Measurements from ENCODE around the gene PLXNA2. TPM values are rescaled to one million over a fixed set of nuclear protein-coding genes. Genes with fewer than 3 reads are reported as not detected.

PLXNA2 gene
- total and polyA plus RNA-seq, 2 of the 13 experiments (the other 11 are each of a cell fraction or from before 2014, with no cell fraction given), result 1.1 to 2.1 TPM

DNA sequence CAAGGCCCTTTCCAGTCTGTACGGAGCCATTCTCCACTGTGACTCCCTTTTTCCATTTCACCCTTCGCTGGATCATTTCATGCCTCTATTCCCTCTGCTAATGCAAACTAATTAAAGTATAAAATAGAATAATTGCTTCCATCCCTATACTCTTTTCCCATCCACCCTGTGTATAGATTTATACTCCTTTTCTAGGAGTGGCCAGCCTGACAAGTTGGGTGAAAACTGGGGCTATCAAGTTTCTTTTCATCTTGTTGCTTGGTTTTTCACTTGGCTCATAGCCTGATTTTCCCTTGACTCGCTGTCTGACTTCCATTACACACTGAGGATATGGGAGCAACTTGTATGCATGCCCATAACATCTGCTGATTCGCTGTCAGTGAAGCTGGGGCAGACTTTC lies 107.0 kb downstream of the PLXNA2 start:
- ATAC-seq, result no peak
- H3K36me3 ChIP-seq (replicated peaks in 1 of 2; ENCODE audit: control insufficient read depth in 1 of 2, insufficient read depth in 2 of 2, low read length in 2 of 2), result peaks cover 0 to 1% of the 10 kb centered on the region in 2 experiments; a peak in 1 of 5 replicates
- H3K4me1 ChIP-seq (ENCODE audit: insufficient read depth, low read length), result peaks cover 22% of the 10 kb centered on the region
- no peaks in the 10 kb centered on the region for H4K20me1 ChIP-seq (ENCODE audit: insufficient read depth, low read length)
- ChIA-PET POLR2A (no interaction called here), CTCF (ENCODE audit: low intra/inter-chr PET ratio, low total read pairs) (no interaction called here)
- no peak overlapping the region for H3K27ac ChIP-seq (ENCODE audit: extremely low read length, insufficient read depth, low read length)
- H3K4me2 ChIP-seq (ENCODE audit: low read depth, low read length), result no peak overlapping the region
- WGBS (ENCODE audit: low lambda C conversion rate), result 72% methylated on average over 4 of the region's 4 CpGs
- FAIRE-seq, result no peak
- intact Hi-C loops (cut with micrococcal nuclease; ENCODE audit: unreplicated experiment), result no loop called here
- TF ChIP-seq, protein P1, sequence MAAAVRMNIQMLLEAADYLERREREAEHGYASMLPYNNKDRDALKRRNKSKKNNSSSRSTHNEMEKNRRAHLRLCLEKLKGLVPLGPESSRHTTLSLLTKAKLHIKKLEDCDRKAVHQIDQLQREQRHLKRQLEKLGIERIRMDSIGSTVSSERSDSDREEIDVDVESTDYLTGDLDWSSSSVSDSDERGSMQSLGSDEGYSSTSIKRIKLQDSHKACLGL (CRISPR knock-in tag; IDR thresholded peaks at IDR 0.05), result no peak
- no peak for TF ChIP-seq MYC (CRISPR knock-in tag; IDR thresholded peaks at IDR 0.05; ENCODE audit: borderline replicate concordance)
- no peak for TF ChIP-seq ZNF354B (CRISPR knock-in tag; IDR thresholded peaks at IDR 0.05)
- no peak for TF ChIP-seq SMC3 (IDR thresholded peaks at IDR 0.05; ENCODE audit: low read length)
- no peak for TF ChIP-seq RFXANK (CRISPR knock-in tag; IDR thresholded peaks at IDR 0.05)
- no TSS peak for BruUV-seq (replicated peaks)
- no peak overlapping the region for H3K4me3 ChIP-seq (replicated peaks in 1 of 3; ENCODE audit: insufficient read depth in 1 of 3, low read depth in 2 of 3, low read length in 3 of 3)
- H2AFZ ChIP-seq (ENCODE audit: low read length), result no peak overlapping the region
- in situ Hi-C loops (cut with HindIII; ENCODE audit: extremely low pct_ligation_motif_present, low pct_unique_long_range_greater_than_20kb), result no loop called here
- H3K9me3 ChIP-seq (ENCODE audit: low read length), result no peaks in the 10 kb centered on the region
- DNase-seq (ENCODE audit: low spot score), result no peak
- no peak overlapping the region for H3K9ac ChIP-seq (ENCODE audit: insufficient read depth, low read depth, low read length)
- no peaks in the 10 kb centered on the region for H3K27me3 ChIP-seq (ENCODE audit: control insufficient read depth in 1 of 2, insufficient read depth in 2 of 2, low read length in 2 of 2)
- no peaks in the 10 kb centered on the region for H3K79me2 ChIP-seq (ENCODE audit: insufficient read depth, low read length)

DNA sequence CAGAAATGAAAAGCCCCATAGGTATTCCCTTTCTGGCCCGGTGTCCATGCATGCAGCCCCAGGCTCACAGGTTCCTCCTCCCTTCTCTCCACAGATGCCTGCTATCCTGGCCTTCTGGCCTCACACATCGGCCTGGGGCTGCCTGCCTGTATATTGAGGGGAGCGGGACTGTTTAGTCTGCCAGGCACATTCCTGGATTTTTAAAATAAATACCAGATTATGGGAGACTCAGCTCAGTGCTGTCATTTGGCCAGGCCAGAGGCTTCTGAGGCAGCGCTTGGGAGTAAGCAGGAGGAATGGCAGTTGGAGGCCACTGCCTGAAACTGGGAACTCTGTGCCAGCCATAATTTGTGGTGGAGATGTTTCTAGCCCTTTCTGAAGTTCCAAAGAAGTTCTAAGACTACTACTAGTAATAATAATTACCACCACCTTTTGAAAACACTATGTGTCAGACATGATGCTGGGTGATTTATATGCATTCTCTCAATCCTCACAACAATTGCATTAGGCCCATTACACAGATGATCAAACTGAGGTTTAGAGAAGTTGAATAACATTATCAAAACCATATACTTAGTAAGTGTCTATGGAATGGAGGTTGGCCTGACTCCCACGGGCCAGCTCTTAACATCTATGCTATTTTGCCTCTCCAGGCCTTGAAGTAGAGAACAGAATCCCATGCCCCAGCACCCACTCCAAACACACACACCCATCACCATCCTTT lies 107.6 kb downstream of the PLXNA2 start:
- no peak for FAIRE-seq
- H2AFZ ChIP-seq (ENCODE audit: low read length), result no peak overlapping the region
- CTCF ChIA-PET (ENCODE audit: low intra/inter-chr PET ratio, low total read pairs), result no interaction called here

More for the DNA sequence above, 107.6 kb downstream of the PLXNA2 start:
- Histone ChIP-seq H4K20me1 (ENCODE audit: insufficient read depth, low read length) (no peaks in the 10 kb centered on the region), H3K4me1 (ENCODE audit: insufficient read depth, low read length) (peaks cover 26% of the 10 kb centered on the region), H3K9me3 (ENCODE audit: low read length) (no peaks in the 10 kb centered on the region), H3K4me2 (ENCODE audit: low read depth, low read length) (no peak overlapping the region), H3K4me3 (replicated peaks in 1 of 3; ENCODE audit: insufficient read depth in 1 of 3, low read depth in 2 of 3, low read length in 3 of 3) (no peak overlapping the region), H3K36me3 (replicated peaks in 1 of 2; ENCODE audit: control insufficient read depth in 1 of 2, insufficient read depth in 2 of 2, low read length in 2 of 2) (peaks cover 0 to 1% of the 10 kb centered on the region in 2 experiments; a peak in 1 of 5 replicates), H3K27me3 (ENCODE audit: control insufficient read depth in 1 of 2, insufficient read depth in 2 of 2, low read length in 2 of 2) (no peaks in the 10 kb centered on the region), H3K27ac (ENCODE audit: extremely low read length, insufficient read depth, low read length) (no peak overlapping the region), H3K79me2 (ENCODE audit: insufficient read depth, low read length) (no peaks in the 10 kb centered on the region), H3K9ac (ENCODE audit: insufficient read depth, low read depth, low read length) (no peak overlapping the region)
- in situ Hi-C loops (cut with HindIII; ENCODE audit: extremely low pct_ligation_motif_present, low pct_unique_long_range_greater_than_20kb), result no loop called here
- 79% methylated on average over 5 of the region's 5 CpGs for WGBS (ENCODE audit: low lambda C conversion rate)
- POLR2A ChIA-PET, result interaction anchor here (1.1 kb wide), 1 partner anchor 22 kb away, joined by 3 read pairs; no protein-coding TSS in a partner anchor
- BruUV-seq (replicated peaks), result no TSS peak
- ATAC-seq (no peak), DNase-seq (ENCODE audit: low spot score) (no peak)
- TF ChIP-seq ZNF629 (CRISPR knock-in tag; conservative IDR thresholded peaks at IDR 0.05), result peak; percentile 72
- no peak for TF ChIP-seq ZFX (CRISPR knock-in tag; IDR thresholded peaks at IDR 0.05; ENCODE audit: low read depth)
- intact Hi-C loops (cut with micrococcal nuclease; ENCODE audit: unreplicated experiment), result no loop called here

Measured in HepG2 (cell line).